Suprapubic skin (tissue), 4 donors: ENCODE results near the gene PODXL2.

Source experiments
- EP300 ChIP-seq: sonication (generic); formaldehyde crosslinking; IDR thresholded peaks from one replicate; pipeline ENCODE4 v1.6.1; 2017; ENCODE audit warnings: antibody characterized with exemption
- POLR2A ChIP-seq, 2 donors: fragments of 450-650 bp; IDR thresholded peaks; one replicate each; pipeline ENCODE4 v1.6.1; 2017; ENCODE audit warnings: antibody characterized with exemption in 2 of 2, mild to moderate bottlenecking in 2 of 2, moderate library complexity in 2 of 2
- POLR2AphosphoS5 ChIP-seq, 3 donors: sonication (generic); formaldehyde crosslinking; IDR thresholded peaks; one replicate each; pipeline ENCODE4 v1.6.1; 2017; ENCODE audit warnings: antibody characterized with exemption in 3 of 3
- TF ChIP-seq, protein P1 (sequence below), 2 donors: fragments of 200-600 bp in 1 of 2; fragments of 450-650 bp in 1 of 2; sonication (generic) in 1 of 2; IDR thresholded peaks; one replicate each; pipeline ENCODE4 v1.5.1; 2016 to 2019; ENCODE audit warnings: antibody characterized with exemption in 2 of 2, mild to moderate bottlenecking in 1 of 2, moderate library complexity in 1 of 2

GRCh38 chr3:127666676-127667075 is 37.7 kb downstream of the PODXL2 start:
- TF ChIP-seq, protein P1, sequence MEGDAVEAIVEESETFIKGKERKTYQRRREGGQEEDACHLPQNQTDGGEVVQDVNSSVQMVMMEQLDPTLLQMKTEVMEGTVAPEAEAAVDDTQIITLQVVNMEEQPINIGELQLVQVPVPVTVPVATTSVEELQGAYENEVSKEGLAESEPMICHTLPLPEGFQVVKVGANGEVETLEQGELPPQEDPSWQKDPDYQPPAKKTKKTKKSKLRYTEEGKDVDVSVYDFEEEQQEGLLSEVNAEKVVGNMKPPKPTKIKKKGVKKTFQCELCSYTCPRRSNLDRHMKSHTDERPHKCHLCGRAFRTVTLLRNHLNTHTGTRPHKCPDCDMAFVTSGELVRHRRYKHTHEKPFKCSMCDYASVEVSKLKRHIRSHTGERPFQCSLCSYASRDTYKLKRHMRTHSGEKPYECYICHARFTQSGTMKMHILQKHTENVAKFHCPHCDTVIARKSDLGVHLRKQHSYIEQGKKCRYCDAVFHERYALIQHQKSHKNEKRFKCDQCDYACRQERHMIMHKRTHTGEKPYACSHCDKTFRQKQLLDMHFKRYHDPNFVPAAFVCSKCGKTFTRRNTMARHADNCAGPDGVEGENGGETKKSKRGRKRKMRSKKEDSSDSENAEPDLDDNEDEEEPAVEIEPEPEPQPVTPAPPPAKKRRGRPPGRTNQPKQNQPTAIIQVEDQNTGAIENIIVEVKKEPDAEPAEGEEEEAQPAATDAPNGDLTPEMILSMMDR (IDR thresholded peaks at IDR 0.05), result no peak
- TF ChIP-seq POLR2A (IDR thresholded peaks at IDR 0.05), result no peak
- TF ChIP-seq EP300, result no peak
- TF ChIP-seq POLR2AphosphoS5 (IDR thresholded peaks at IDR 0.05), result no peak
